ENCODE measurements around the gene DHRS2. TPM values are rescaled to one million over a fixed set of nuclear protein-coding genes. Genes with fewer than 3 reads are reported as not detected.

The DHRS2 gene
- total and polyA plus RNA-seq, 2 of the 4 experiments (the other 2 are of a cell fraction): 0.12 to 0.18 TPM

DNA sequence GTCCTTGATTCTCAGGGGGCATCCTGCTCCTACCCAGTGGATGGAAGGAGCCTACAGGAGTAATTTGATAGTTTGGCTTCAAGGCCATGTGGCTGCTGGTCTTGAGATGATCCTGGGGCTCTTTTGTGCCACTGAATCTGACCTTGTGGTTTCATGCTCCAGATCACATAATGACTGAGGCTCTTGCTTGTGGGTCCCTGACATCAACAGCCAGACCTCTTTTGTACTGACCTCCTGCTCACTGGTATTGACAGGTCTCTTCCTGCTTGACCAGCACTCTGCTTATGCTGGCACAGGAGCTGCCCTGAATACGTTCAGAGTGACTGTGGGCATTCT, 34.4 kb upstream of the DHRS2 start:
- Histone ChIP-seq H3K27me3 (ENCODE audit: control insufficient read depth, insufficient read depth, low read length) (no peaks in the 10 kb centered on the region), H4K20me1 (ENCODE audit: insufficient read depth, low read length) (no peaks in the 10 kb centered on the region), H3K9me3 (ENCODE audit: control insufficient read depth, insufficient read depth, low read length) (no peaks in the 10 kb centered on the region), H3K56ac (ENCODE audit: extremely low read depth, insufficient read depth, low read length) (no peak overlapping the region), H3K4ac (ENCODE audit: low read depth, low read length) (no peak overlapping the region), H2BK20ac (ENCODE audit: low read depth, low read length) (no peak overlapping the region), H4K5ac (ENCODE audit: low read depth, low read length) (no peak overlapping the region), H3K9ac (ENCODE audit: low read depth, low read length) (no peak overlapping the region), H3K4me3 (ENCODE audit: insufficient read depth, low read depth, low read length) (no peak overlapping the region), H4K8ac (ENCODE audit: low read depth in 2 of 2, low read length in 2 of 2) (no peak overlapping the region), H3K4me2 (ENCODE audit: low read depth, low read length) (no peak overlapping the region), H2AFZ (replicated peaks; ENCODE audit: low read length, poor library complexity) (no peak overlapping the region), H3K79me1 (ENCODE audit: low read depth in 1 of 2, low read length in 2 of 2) (no peaks in the 10 kb centered on the region), H2BK15ac (ENCODE audit: low read depth, low read length) (no peak overlapping the region), H3K36me3 (ENCODE audit: control insufficient read depth, insufficient read depth, low read length) (no peaks in the 10 kb centered on the region), H3K4me1 (ENCODE audit: control insufficient read depth, insufficient read depth, low read length) (no peaks in the 10 kb centered on the region), H3K27ac (ENCODE audit: insufficient read depth, low read length) (no peak overlapping the region), H3K23ac (ENCODE audit: low read depth, low read length) (no peak overlapping the region), H3K18ac (ENCODE audit: low read depth, low read length) (no peak overlapping the region), H4K91ac (ENCODE audit: insufficient read depth, low read depth, low read length) (no peak overlapping the region), H2BK120ac (ENCODE audit: low read depth, low read length) (no peak overlapping the region), H3K14ac (replicated peaks; ENCODE audit: low read depth, low read length) (no peak overlapping the region), H2AK9ac (replicated peaks; ENCODE audit: low read depth, low read length, poor library complexity) (no peak overlapping the region), H2BK5ac (ENCODE audit: low read depth, low read length, poor library complexity, severe bottlenecking) (no peak overlapping the region), H3K9me1 (ENCODE audit: insufficient read depth, low read length) (no peaks in the 10 kb centered on the region), H2AK5ac (ENCODE audit: low read depth, low read length) (no peak overlapping the region)
- TF ChIP-seq NFE2L2 (IDR thresholded peaks at IDR 0.05; ENCODE audit: low read depth, low read length) (no peak), FOS (IDR thresholded peaks at IDR 0.05; ENCODE audit: low read depth, low read length) (no peak), CHD1 (IDR thresholded peaks at IDR 0.05; ENCODE audit: low read depth, low read length) (no peak), SMC3 (IDR thresholded peaks at IDR 0.05; ENCODE audit: low read depth, low read length) (no peak), USF2 (IDR thresholded peaks at IDR 0.05; ENCODE audit: low read depth, low read length) (no peak), MAZ (IDR thresholded peaks at IDR 0.05; ENCODE audit: borderline replicate concordance, low read depth, low read length) (no peak), RCOR1 (IDR thresholded peaks at IDR 0.05; ENCODE audit: insufficient replicate concordance, low read length) (no peak), MXI1 (IDR thresholded peaks at IDR 0.05; ENCODE audit: borderline replicate concordance, low read depth, low read length) (no peak), RAD21 (IDR thresholded peaks at IDR 0.05; ENCODE audit: low read length) (no peak), MAFK (IDR thresholded peaks at IDR 0.05; ENCODE audit: low read depth, low read length) (no peak), BHLHE40 (IDR thresholded peaks at IDR 0.05; ENCODE audit: low read depth, low read length) (no peak), RFX5 (IDR thresholded peaks at IDR 0.05; ENCODE audit: low read depth, low read length) (no peak)
- TF ChIP-seq, protein P1, sequence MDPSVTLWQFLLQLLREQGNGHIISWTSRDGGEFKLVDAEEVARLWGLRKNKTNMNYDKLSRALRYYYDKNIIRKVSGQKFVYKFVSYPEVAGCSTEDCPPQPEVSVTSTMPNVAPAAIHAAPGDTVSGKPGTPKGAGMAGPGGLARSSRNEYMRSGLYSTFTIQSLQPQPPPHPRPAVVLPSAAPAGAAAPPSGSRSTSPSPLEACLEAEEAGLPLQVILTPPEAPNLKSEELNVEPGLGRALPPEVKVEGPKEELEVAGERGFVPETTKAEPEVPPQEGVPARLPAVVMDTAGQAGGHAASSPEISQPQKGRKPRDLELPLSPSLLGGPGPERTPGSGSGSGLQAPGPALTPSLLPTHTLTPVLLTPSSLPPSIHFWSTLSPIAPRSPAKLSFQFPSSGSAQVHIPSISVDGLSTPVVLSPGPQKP (IDR thresholded peaks at IDR 0.05; ENCODE audit: borderline replicate concordance, low read depth, low read length): no peak
- TF ChIP-seq, protein P2, sequence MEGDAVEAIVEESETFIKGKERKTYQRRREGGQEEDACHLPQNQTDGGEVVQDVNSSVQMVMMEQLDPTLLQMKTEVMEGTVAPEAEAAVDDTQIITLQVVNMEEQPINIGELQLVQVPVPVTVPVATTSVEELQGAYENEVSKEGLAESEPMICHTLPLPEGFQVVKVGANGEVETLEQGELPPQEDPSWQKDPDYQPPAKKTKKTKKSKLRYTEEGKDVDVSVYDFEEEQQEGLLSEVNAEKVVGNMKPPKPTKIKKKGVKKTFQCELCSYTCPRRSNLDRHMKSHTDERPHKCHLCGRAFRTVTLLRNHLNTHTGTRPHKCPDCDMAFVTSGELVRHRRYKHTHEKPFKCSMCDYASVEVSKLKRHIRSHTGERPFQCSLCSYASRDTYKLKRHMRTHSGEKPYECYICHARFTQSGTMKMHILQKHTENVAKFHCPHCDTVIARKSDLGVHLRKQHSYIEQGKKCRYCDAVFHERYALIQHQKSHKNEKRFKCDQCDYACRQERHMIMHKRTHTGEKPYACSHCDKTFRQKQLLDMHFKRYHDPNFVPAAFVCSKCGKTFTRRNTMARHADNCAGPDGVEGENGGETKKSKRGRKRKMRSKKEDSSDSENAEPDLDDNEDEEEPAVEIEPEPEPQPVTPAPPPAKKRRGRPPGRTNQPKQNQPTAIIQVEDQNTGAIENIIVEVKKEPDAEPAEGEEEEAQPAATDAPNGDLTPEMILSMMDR (conservative IDR thresholded peaks at IDR 0.05; ENCODE audit: low read depth, low read length): no peak
- ATAC-seq (ENCODE audit: low read depth) (no peak), DNase-seq (no peak)
- intact Hi-C loops (cut with micrococcal nuclease): no loop called here
- ChIA-PET POLR2A (ENCODE audit: unreplicated experiment) (no interaction called here), CTCF (no interaction called here)
- in situ Hi-C loops (cut with MboI; ENCODE audit: low sequenced_read_pairs): no loop called here
- BruUV-seq (replicated peaks): no TSS peak
- no CpG with 5 or more reads among the region's 1 CpG for whole genome bisulfite sequencing, 2 experiments (ENCODE audit: extremely low coverage in 2 of 2, insufficient read length in 1 of 2)
- dilution Hi-C loops (cut with HindIII; ENCODE audit: low sequenced_read_pairs, unreplicated experiment): no loop called here
